GM12878 (cell line): ENCODE measurements around the gene ALDH1A3. TPM values are rescaled to one million over a fixed set of nuclear protein-coding genes. Genes with fewer than 3 reads are reported as not detected.

Experiments
- ATAC-seq: fragments of 200-7000 bp; cut with Tn5 transposase; 3 replicates; pipeline ENCODE4 v1.9.1; 2020; ENCODE audit warnings: mild to moderate bottlenecking, moderate library complexity
- BruUV-seq: library from RNA; stranded (reverse); fragments of 400-500 nt; replicated peaks from 2 replicates; lab custom pipeline; 2021; lab: Mats Ljungman, UMichigan
- CTCF ChIA-PET: fragments of 300-600 bp; sonication (Branson Sonifier 250); formaldehyde crosslinking; extraction: SDS; loops from one replicate; lab custom pipeline; 2021; ENCODE audit warnings: inconsistent platforms; lab: Yijun Ruan, JAX
- POLR2A ChIA-PET: fragments of 350-600 bp; formaldehyde crosslinking; extraction: SDS; loops from one replicate; lab custom pipeline; 2021; ENCODE audit warnings: inconsistent platforms; lab: Charles Lee
- RAD21 ChIA-PET: fragments of 300-600 bp; sonication (Branson Sonifier 250); formaldehyde crosslinking; loops from one replicate; lab custom pipeline; 2023; ENCODE audit warnings: antibody characterized with exemption; ENCODE audit not compliant: unreplicated experiment; lab: Charles Lee
- SMC1A ChIA-PET: fragments of 300-600 bp; sonication (Branson Sonifier 250); formaldehyde crosslinking; loops from one replicate; lab custom pipeline; 2023; ENCODE audit not compliant: unreplicated experiment, uncharacterized antibody; lab: Charles Lee
- DNase-seq: peaks from one replicate; pipeline ENCODE4 v3.0.0-alpha.2; 2011; ENCODE audit warnings: low read depth, low spot score
- FAIRE-seq: peaks from 3 replicates; lab custom pipeline; 2011; peaks lifted over from hg19 to GRCh38; lab: Jason Lieb, UNC
- H2AFZ ChIP-seq: 2 replicates; pipeline ENCODE4 v1.6.0; 2011; ENCODE audit warnings: low read depth, low read length, control low read depth; ENCODE audit not compliant: control insufficient read depth
- H3K27ac ChIP-seq: 2 replicates; pipeline ENCODE4 v1.5.1; 2011; ENCODE audit warnings: control low read depth; ENCODE audit not compliant: control insufficient read depth, insufficient read depth
- H3K27me3 ChIP-seq, 2 experiments: replicated peaks in 1 of 2; 2 replicates each; pipeline versions ENCODE4 v1.6.0 to v1.6.1; 2011; ENCODE audit warnings: low read length in 1 of 2; ENCODE audit not compliant: control insufficient read depth in 2 of 2, insufficient read depth in 2 of 2
- H3K36me3 ChIP-seq, 2 experiments: 2 replicates each; pipeline ENCODE4 v1.5.1; 2011; ENCODE audit warnings: low read length in 1 of 2; ENCODE audit not compliant: control insufficient read depth in 2 of 2, insufficient read depth in 2 of 2
- H3K4me1 ChIP-seq: 2 replicates; pipeline ENCODE4 v1.6.1; 2011; ENCODE audit warnings: mild to moderate bottlenecking, low read length, moderate library complexity, mixed read lengths; ENCODE audit not compliant: control insufficient read depth, insufficient read depth
- H3K4me2 ChIP-seq: 2 replicates; pipeline ENCODE4 v1.6.0; 2011; ENCODE audit warnings: control low read depth; ENCODE audit not compliant: control insufficient read depth, insufficient read depth
- H3K4me3 ChIP-seq: fragments of 200-600 bp; sonication (generic); 2 replicates; pipeline ENCODE4 v1.5.1; 2016
- H3K79me2 ChIP-seq: 2 replicates; pipeline ENCODE4 v1.6.0; 2011; ENCODE audit warnings: low read length; ENCODE audit not compliant: control insufficient read depth, insufficient read depth
- H3K9ac ChIP-seq: 2 replicates; pipeline ENCODE4 v1.8.0; 2011; ENCODE audit warnings: low read length, control low read depth, mixed read lengths; ENCODE audit not compliant: control insufficient read depth, insufficient read depth
- H3K9me3 ChIP-seq: replicated peaks from 3 replicates; pipeline ENCODE4 v1.5.1; 2011; ENCODE audit warnings: mild to moderate bottlenecking, low read length; ENCODE audit not compliant: control insufficient read depth, insufficient read depth
- H4K20me1 ChIP-seq: 2 replicates; pipeline ENCODE4 v1.6.0; 2011; ENCODE audit not compliant: control insufficient read depth, insufficient read depth
- FOXM1 ChIP-seq: IDR thresholded peaks from 2 replicates; pipeline ENCODE4 v1.6.1; 2012; ENCODE audit warnings: low read depth, mild to moderate bottlenecking, inconsistent platforms, low read length, moderate library complexity
- MXI1 ChIP-seq: fragments of 150-350 bp; IDR thresholded peaks from 2 replicates; pipeline ENCODE4 v1.6.1; 2011; ENCODE audit warnings: low read depth, mild to moderate bottlenecking, inconsistent platforms, low read length, improper control_type of control experiment
- NFYA ChIP-seq: IDR thresholded peaks from 2 replicates; pipeline ENCODE4 v1.6.1; 2011; ENCODE audit warnings: low read depth, mild to moderate bottlenecking, low read length, improper control_type of control experiment, borderline replicate concordance
- POU2F2 ChIP-seq: IDR thresholded peaks from 3 replicates; pipeline ENCODE4 v1.6.1; 2011; ENCODE audit warnings: low read depth, mild to moderate bottlenecking, low read length, borderline replicate concordance
- SMAD1 ChIP-seq: fragments of 450-650 bp; IDR thresholded peaks from 2 replicates; pipeline ENCODE4 v1.6.1; 2018; ENCODE audit warnings: mild to moderate bottlenecking, low read depth; ENCODE audit not compliant: partially characterized antibody
- WGBS: methylation state at CpG from one replicate; pipeline ENCODE4 v1.1.6; 2016; ENCODE audit warnings: low lambda C conversion rate; ENCODE audit not compliant: insufficient replicate concordance, insufficient coverage; ENCODE audit errors: missing lambda C conversion rate; 5-methylcytosine and 5-hydroxymethylcytosine counted together
- in situ Hi-C: fragments of 300-500 bp; cut with MboI; formaldehyde crosslinking; loops from 9 replicates; pipeline ENCODE4 v1.14.3; 2018; ENCODE audit warnings: mixed read lengths
- intact Hi-C: fragments of 100-400 bp; cut with micrococcal nuclease; formaldehyde crosslinking; loops from one replicate; pipeline ENCODE4 v1.14.2; 2022; ENCODE audit not compliant: unreplicated experiment
- polyA plus RNA-seq, 11 experiments: library from polyadenylated mRNA; depleted of rRNA in 4 of 11; unstranded in 6 of 11; stranded (reverse) in 5 of 11; fragments of >200 nt; fragmentation: Nextera tagmentation in 4 of 11; fragmentation: Illumina TruSeq in 1 of 11; extraction: Ambion mirVana in 4 of 11; extraction: Trizol in 1 of 11; gene quantifications; 1 replicate in 1 of 11; 2 replicates in 10 of 11; pipeline versions ENCODE4 v1.2.1 to v1.2.3, GENCODE V29; 2011 to 2016; ENCODE audit warnings: inconsistent platforms in 2 of 11, missing spikeins in 2 of 11, low read depth in 1 of 11
- total RNA-seq, 4 experiments: library from RNA; depleted of rRNA in 3 of 4; stranded (reverse); fragments of >200 nt in 3 of 4; fragmentation: Illumina TruSeq in 1 of 4; extraction: Trizol in 1 of 4; gene quantifications; 2 replicates each; pipeline versions ENCODE4 v1.2.1 to v1.2.3, GENCODE V29; 2013 to 2021
- TF ChIP-seq, protein P1 (sequence below): fragments of 450-650 bp; IDR thresholded peaks from 2 replicates; pipeline ENCODE4 v1.6.1; 2018; ENCODE audit warnings: mild to moderate bottlenecking, low read depth, moderate library complexity; ENCODE audit not compliant: partially characterized antibody

ALDH1A3 gene
- total and polyA plus RNA-seq, 10 of the 15 experiments (the other 5 are each of a cell fraction or from before 2014, with no cell fraction given): 0.06 to 0.69 (median 0.18) TPM

DNA sequence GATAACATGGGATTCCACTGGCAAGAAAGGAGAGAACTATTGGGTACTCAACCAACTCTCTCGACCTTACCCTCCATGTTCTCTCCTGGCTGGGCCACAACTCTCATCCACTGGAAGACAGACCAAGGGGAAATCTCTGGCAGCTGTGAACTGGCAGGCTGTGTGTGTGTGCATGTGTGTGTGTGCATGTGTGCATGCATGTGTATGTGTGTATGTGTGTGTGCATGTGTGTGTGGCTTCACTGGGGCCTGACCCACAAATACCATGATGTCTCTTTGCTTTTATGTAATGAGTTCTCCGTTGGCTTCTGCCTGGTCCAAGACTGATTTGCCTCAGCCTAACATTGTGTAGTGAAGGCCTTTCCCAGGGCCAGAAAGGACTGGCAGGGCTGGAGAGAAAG, 4.1 kb upstream of the ALDH1A3 start (continued):
- TF ChIP-seq SMAD1: no peak
- TF ChIP-seq, protein P1, sequence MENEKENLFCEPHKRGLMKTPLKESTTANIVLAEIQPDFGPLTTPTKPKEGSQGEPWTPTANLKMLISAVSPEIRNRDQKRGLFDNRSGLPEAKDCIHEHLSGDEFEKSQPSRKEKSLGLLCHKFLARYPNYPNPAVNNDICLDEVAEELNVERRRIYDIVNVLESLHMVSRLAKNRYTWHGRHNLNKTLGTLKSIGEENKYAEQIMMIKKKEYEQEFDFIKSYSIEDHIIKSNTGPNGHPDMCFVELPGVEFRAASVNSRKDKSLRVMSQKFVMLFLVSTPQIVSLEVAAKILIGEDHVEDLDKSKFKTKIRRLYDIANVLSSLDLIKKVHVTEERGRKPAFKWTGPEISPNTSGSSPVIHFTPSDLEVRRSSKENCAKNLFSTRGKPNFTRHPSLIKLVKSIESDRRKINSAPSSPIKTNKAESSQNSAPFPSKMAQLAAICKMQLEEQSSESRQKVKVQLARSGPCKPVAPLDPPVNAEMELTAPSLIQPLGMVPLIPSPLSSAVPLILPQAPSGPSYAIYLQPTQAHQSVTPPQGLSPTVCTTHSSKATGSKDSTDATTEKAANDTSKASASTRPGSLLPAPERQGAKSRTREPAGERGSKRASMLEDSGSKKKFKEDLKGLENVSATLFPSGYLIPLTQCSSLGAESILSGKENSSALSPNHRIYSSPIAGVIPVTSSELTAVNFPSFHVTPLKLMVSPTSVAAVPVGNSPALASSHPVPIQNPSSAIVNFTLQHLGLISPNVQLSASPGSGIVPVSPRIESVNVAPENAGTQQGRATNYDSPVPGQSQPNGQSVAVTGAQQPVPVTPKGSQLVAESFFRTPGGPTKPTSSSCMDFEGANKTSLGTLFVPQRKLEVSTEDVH: no peak
- no peak for TF ChIP-seq MXI1

GRCh38 chr15:100875976-100876375, 3.7 kb upstream of the ALDH1A3 start:
- no TSS peak for BruUV-seq
- RAD21 ChIA-PET: no interaction called here
- DNase-seq (no peak), ATAC-seq (no peak), FAIRE-seq (no peak)
- H3K4me3 ChIP-seq: no peak overlapping the region
- no peaks in the 10 kb centered on the region for H3K79me2 ChIP-seq
- no peaks in the 10 kb centered on the region for H3K4me1 ChIP-seq
- H3K27me3 ChIP-seq: peaks cover 10 to 11% of the 10 kb centered on the region in 2 experiments; a peak in 3 of 4 replicates
- intact Hi-C loops: no loop called here
- H3K9ac ChIP-seq: no peak overlapping the region
- POLR2A ChIA-PET: no interaction called here
- TF ChIP-seq FOXM1 (no peak), NFYA (no peak), POU2F2 (no peak)
- H4K20me1 ChIP-seq: peaks cover 2% of the 10 kb centered on the region; the same call in 1 of the 2 replicates
- no peak overlapping the region for H3K27ac ChIP-seq
- WGBS: 47% methylated on average over 7 of the region's 7 CpGs
- H3K4me2 ChIP-seq: no peak overlapping the region
- no peak overlapping the region for H2AFZ ChIP-seq
- in situ Hi-C loops: no loop called here
- no peaks in the 10 kb centered on the region for H3K9me3 ChIP-seq
- SMC1A ChIA-PET: interaction anchor here (0.7 kb wide), 1 partner anchor 244 kb away, joined by 3 read pairs; no protein-coding TSS in a partner anchor
- no peaks in the 10 kb centered on the region for H3K36me3 ChIP-seq
- CTCF ChIA-PET: interaction anchor here (1.0 to 1.5 kb wide), 4 partner anchors 8 to 250 kb away, joined by 3 read pairs; no protein-coding TSS in a partner anchor
